Body of pancreas (tissue), 4 donors: ENCODE data around the gene CMC4.

ENCODE experiments used
- CTCF ChIP-seq, 7 experiments: fragments of 450-650 bp in 4 of 7; fragments of 200-600 bp in 3 of 7; sonication (generic) in 3 of 7; IDR thresholded peaks; one replicate each; pipeline ENCODE4 v1.5.1; 2016 to 2019; ENCODE audit warnings: antibody characterized with exemption in 7 of 7
- POLR2A ChIP-seq, 3 donors: fragments of 450-650 bp; IDR thresholded peaks; one replicate each; pipeline ENCODE4 v1.6.1; 2016; ENCODE audit warnings: antibody characterized with exemption in 3 of 3, mild to moderate bottlenecking in 2 of 3

GRCh38 chrX:155108427-155108826 lies 37.5 kb upstream of the CMC4 start:
- TF ChIP-seq CTCF (IDR thresholded peaks at IDR 0.05) (no peak), POLR2A (IDR thresholded peaks at IDR 0.05) (no peak)
